Activated T-cell treated with anti-CD3 and anti-CD28 coated beads for 1 hour (primary cell): ENCODE measurements around the gene PDGFA.

Experiments
- DNase-seq: peaks from one replicate; pipeline ENCODE4 v3.0.0-alpha.2; 2020; ENCODE audit warnings: low read depth

Gene PDGFA

GRCh38 chr7:489876-490275, 29.8 kb downstream of the PDGFA start:
- DNase-seq, result no peak

- DNase-seq, result no peak
Observed at GRCh38 chr7:486216-486743, 33.4 kb downstream of the PDGFA start.

GRCh38 chr7:485188-486081, 34.2 kb downstream of the PDGFA start:
- DNase-seq, result no peak

- no peak for DNase-seq
Observed at GRCh38 chr7:484356-485101, 35.1 kb downstream of the PDGFA start.

GRCh38 chr7:483656-484355, 35.8 kb downstream of the PDGFA start:
- no peak for DNase-seq

GRCh38 chr7:482521-483083, 37.0 kb downstream of the PDGFA start:
- DNase-seq, result no peak

GRCh38 chr7:481219-481930, 38.3 kb downstream of the PDGFA start:
- no peak for DNase-seq

- no peak for DNase-seq
Observed at GRCh38 chr7:480531-481218, 39.0 kb downstream of the PDGFA start.

GRCh38 chr7:479948-480499, 39.6 kb downstream of the PDGFA start:
- DNase-seq, result no peak

- no peak for DNase-seq
Observed at GRCh38 chr7:479115-479947, 40.3 kb downstream of the PDGFA start.

GRCh38 chr7:477626-478220, 41.9 kb downstream of the PDGFA start:
- no peak for DNase-seq

GRCh38 chr7:476736-477360, 42.8 kb downstream of the PDGFA start:
- no peak for DNase-seq

GRCh38 chr7:475951-476441, 43.6 kb downstream of the PDGFA start:
- DNase-seq, result no peak

GRCh38 chr7:475425-475728, 44.3 kb downstream of the PDGFA start:
- DNase-seq, result no peak

GRCh38 chr7:474605-475424, 44.8 kb downstream of the PDGFA start:
- DNase-seq, result no peak

- no peak for DNase-seq
Observed at GRCh38 chr7:473870-474604, 45.6 kb downstream of the PDGFA start.

- no peak for DNase-seq
Observed at GRCh38 chr7:473211-473734, 46.4 kb downstream of the PDGFA start.
